GM21576 (cell line): ENCODE measurements around the gene ISM1.

Experiments
- ATAC-seq: cut with Tn5 transposase; IDR thresholded peaks from one replicate; pipeline ENCODE4 v1.9.1; 2021; ENCODE audit warnings: mild to moderate bottlenecking, moderate library complexity; ENCODE audit not compliant: unreplicated experiment

Gene ISM1

GRCh38 chr20:13251904-13252297 lies 30.8 kb downstream of the ISM1 start:
- no peak for ATAC-seq

DNA sequence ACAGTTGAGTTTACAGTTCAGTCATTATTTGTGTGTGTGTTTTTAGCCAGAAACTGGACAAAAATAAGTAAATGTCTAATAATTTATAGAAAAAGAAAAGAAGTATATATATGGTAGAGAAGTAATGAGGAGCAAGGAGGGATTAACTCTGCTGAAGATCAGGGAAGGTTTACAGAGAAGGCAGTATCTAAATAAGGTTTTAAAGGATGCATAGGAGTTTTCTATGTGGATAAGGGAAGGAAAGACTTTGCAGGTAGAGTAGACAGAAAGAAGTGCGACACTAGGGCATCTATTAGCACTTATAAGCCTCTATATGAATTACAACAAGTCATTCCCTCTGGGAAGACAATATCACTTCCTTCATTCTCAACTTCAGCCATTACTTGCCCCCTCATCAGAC lies 34.3 kb downstream of the ISM1 start:
- no peak for ATAC-seq

DNA sequence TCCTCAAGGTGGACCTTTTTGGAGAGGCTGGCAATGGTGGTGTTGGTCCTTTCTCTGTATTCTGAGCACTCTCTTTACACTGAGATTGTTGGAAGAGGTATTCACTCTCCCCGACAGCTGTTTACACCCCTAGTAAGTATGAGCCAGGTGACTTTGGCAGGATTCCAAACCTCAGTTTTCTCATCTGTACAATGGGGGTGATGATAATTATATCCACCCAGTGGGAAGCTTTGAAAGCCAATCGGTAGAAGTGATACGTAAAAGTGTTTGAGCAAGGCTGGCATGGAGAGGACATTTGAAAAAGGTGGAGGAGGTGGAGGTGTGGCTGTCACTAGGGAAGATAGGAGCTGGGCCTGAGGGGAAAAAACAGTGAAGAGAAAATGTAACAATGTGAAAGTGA lies 35.5 kb downstream of the ISM1 start:
- ATAC-seq, result no peak

DNA sequence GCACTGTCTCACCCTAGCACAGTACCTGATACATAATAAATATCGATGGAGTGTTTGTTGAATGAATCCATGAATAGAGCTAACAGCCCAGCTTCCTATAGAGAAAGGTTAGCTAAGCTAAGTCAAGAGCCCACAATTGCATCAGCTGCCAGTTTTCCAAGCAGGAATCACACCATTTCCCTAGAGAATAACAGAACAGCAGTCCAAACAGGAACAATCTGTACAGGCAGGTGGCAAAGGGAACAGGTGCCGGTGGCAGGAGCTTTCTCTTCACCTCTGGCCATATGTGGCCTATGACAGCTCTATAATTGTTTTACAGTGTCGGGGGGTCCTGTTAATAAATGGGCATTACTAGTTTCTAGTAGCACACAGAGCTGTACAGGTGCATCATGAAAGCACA lies 38.8 kb downstream of the ISM1 start:
- no peak for ATAC-seq

GRCh38 chr20:13260650-13261279 lies 39.7 kb downstream of the ISM1 start:
- no peak for ATAC-seq

DNA sequence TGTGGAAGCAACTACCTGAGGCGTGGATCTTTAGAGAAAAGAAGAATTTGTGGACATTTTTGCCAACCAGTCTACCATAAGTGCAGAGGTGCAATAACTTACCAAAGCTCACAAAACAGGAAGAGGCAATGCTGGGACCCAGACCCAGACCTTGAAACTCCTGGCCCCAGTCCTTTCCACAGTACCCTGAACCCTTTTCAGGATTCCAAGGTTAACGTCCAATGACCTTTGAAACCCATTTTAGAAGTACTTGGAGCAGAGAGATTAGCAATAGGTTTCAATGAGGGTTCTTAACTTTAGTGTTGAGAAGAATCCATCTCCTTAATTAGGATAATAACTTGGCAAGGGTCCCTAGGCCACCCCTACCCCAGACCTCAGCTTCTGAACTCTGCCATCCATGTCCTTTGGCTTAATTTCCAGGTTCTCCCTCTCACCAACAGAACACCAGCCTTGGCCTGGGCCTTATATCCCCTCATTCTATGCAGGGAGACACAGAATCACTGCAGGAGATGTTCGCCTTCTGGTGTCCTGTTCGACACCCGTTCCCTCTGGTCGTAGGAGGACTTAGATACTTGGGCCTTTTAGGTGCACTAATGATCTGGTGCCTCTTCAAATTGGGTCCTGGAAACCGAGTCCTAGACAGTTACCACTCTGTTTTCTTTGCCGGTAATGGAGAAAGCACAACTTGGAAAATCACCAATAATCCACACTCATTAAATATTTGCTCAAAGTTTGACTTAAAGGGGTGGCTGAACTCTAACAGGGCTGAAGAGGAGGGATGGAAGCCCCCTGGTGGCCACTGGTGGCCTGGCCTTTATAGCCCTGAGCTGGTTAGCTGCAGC lies 40.6 kb downstream of the ISM1 start:
- peak; percentile 76 for ATAC-seq

- ATAC-seq, result no peak
Observed at GRCh38 chr20:13262302-13262650, 41.2 kb downstream of the ISM1 start.

GRCh38 chr20:13262671-13263360 lies 41.7 kb downstream of the ISM1 start:
- ATAC-seq, result no peak

DNA sequence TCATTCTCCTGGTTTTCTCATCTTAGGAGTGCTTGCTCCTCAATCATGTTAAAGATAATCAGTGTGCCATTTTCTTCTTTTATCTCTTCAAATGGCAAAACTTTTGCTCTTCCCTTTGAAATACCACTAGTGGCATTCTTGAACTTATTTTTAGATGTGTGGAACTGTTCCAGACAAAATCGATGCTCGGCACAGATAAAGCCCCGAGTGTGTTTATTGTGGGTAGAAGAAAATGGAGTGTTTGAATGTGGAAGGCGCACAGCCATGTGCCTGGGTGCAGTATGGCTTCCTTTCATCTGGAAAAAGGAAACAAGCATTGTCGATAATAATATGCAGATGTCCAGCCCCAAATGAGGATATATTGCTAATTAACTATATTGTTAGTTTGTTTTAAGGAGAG lies 42.4 kb downstream of the ISM1 start:
- ATAC-seq, result no peak

- no peak for ATAC-seq
Observed at GRCh38 chr20:13264907-13265306, 43.8 kb downstream of the ISM1 start.

DNA sequence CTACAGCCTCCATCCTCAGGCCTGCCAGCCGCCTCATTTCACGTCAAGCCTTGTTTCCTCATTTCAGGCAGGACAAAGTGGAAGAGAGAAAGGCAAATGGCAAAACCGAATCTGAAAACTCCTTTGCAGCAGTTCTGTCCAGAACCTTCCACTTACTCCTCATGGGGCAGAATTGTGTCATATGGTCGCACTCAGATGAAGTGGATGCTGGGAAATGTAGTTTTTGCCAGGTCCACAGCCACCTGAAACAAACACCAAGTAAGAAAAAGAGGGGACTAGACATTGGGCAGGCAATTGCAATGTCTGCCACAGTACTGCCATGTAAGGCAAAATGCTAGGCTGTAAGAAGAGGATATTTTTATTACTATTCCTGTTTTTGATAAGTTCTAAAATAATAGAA lies 44.9 kb downstream of the ISM1 start:
- ATAC-seq, result no peak

GRCh38 chr20:13267231-13267630 lies 46.2 kb downstream of the ISM1 start:
- no peak for ATAC-seq

- ATAC-seq, result no peak
Observed at GRCh38 chr20:13268953-13269352, 47.9 kb downstream of the ISM1 start.

DNA sequence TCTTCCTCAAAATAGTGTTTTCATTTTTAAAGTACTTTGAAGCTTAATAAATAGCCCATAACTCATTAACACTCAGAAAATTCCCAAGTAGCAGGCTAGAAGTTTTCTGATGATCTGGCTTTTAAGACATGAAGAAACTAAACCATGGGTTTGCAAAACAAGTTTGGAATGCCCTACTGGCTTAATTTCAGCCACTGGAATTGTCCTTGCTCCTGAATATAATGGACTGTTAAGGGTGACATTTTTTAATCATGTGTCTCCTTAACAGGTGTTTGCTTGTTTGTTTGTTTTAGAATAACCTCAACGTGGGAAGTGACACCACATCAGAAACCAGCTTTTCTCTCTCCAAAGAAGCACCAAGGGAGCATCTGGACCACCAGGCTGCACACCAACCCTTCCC lies 49.1 kb downstream of the ISM1 start:
- ATAC-seq, result no peak

DNA sequence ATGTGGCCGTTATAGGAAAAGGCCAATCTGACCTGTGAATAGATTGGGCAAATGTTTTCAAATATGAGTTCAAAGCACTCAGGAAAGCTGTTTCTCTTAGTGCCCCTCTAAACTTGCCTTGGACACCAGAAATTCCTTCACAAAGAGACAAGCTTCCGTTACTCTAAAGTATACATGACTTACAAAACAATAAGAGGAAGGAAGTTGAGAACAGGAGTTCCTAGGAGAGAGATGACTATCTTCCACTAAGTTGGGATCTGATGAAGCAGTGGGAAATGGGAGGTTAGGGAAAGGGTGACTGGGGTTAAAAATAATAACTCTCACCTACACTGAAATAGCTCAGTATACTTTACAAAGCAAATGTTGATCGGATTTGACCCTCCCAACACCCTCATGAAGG lies 50.0 kb downstream of the ISM1 start:
- ATAC-seq, result no peak

DNA sequence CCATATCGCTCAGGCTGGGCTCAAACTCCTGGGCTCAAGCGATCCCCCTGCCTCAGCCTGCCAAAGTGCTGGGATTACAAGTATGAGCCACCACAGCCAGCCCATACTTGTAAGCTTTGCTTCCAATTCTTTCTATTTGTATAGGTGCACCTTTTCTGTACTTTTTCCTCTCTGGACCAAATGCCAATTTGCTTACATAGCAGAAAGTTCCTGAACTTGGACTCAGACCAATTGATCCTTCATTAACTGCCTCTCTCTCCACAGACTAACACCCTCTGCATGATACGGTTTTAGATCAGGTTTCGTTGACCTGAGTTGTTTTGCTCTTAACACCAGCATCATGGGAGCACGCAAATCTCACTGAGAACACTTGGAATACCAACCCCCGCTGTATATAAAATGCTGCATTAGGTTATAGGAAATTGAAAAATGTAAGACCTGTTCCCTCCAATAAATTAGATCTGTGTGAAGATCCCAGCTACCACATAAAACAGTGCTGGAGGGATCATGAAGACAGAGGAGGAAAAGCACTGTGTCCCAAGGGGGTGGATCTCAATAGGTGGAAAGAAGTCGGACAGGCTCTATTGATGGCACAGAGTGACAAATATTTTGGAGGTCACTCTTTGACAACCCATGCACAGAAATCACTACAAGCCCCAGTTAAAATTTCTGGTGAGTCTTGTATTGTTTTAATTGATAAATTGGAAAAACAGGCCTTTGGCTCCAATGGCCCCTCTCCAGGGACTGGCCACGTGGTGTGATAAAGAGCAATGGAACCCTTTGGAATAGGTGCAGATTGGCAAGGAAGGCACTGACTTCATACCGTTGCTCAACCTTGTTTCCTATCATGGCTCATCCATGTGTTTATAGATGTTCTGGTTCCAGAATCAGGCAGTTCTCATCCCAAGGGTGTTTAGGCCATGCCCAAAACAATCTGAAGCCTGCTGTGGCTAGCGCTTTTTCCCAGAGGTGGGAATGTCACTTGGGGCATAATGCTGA lies 51.2 kb downstream of the ISM1 start:
- ATAC-seq, result no peak

DNA sequence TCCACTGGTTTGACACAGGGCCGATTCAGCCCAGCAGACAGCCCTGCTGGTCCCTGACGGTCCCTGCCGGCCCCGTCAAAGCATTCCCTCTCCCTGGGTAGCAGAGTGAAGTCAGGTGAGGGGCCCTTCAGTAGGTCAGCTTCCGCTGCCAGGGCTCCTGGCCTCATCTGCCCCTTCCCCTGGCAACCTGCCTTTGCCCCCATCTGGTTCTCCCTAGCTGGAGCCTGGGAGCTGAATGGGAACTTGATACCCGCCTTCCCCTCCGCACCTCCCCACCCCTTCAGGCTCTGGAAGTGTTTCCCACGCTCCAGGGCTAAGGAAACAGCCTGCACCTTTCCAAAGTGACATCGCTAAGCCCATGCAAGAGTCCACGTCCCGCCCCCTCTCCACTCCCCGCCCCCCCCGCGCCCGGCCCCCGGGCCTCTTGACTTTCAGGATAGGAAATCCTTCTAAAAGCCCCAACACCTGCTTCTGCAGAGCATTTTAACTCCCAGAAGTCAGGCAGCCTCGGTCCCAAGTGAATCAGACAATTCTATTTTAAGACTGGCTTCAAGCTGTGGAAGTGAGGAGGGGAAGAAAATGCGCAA lies 53.3 kb downstream of the ISM1 start:
- no peak for ATAC-seq

- ATAC-seq, result no peak
Observed at GRCh38 chr20:13276945-13277541, 56.0 kb downstream of the ISM1 start.

DNA sequence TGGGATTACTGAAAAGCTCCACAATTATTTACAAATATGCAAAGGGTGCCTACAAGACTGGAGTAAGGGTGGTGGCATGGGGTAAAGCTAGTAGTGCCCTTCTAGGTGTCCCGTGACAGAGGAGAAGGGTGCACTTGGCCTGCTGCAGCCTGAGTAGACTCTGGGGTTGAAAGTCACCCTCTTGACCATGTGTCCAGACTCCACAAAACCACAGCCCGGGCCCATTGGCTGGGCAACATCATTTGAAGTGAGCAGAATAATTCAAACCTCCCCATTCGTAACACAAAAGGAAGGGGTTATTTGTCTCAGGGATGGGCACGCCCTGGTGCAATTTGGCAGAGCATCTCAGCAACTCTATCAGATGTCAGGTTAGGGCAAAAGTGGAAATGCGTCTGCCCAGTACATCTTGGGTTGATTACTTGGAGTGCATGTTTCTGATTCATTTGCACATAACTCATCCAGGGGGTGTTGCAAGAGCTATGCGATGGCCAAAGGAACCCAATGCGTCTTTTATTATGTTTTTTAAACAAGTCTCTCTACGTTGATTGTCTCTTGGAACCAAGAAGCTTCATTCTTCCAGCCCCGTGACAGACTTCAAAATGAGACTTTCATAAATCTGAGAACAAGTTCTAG lies 56.7 kb downstream of the ISM1 start:
- ATAC-seq, result no peak
